Esophagus squamous epithelium (tissue), 4 donors: ENCODE data around the gene ARSJ.

ENCODE experiments used
- POLR2A ChIP-seq, 4 donors: fragments of 450-650 bp; IDR thresholded peaks; one replicate each; pipeline ENCODE4 v1.6.1; 2017; ENCODE audit warnings: antibody characterized with exemption in 4 of 4, mild to moderate bottlenecking in 4 of 4, moderate library complexity in 3 of 4
- TF ChIP-seq, protein P1 (sequence below), 6 experiments: fragments of 450-650 bp in 4 of 6; fragments of 200-600 bp in 2 of 6; sonication (generic) in 2 of 6; IDR thresholded peaks; one replicate each; pipeline ENCODE4 v1.5.1; 2016 to 2019; ENCODE audit warnings: antibody characterized with exemption in 6 of 6, mild to moderate bottlenecking in 4 of 6, moderate library complexity in 4 of 6

- TF ChIP-seq, protein P1, sequence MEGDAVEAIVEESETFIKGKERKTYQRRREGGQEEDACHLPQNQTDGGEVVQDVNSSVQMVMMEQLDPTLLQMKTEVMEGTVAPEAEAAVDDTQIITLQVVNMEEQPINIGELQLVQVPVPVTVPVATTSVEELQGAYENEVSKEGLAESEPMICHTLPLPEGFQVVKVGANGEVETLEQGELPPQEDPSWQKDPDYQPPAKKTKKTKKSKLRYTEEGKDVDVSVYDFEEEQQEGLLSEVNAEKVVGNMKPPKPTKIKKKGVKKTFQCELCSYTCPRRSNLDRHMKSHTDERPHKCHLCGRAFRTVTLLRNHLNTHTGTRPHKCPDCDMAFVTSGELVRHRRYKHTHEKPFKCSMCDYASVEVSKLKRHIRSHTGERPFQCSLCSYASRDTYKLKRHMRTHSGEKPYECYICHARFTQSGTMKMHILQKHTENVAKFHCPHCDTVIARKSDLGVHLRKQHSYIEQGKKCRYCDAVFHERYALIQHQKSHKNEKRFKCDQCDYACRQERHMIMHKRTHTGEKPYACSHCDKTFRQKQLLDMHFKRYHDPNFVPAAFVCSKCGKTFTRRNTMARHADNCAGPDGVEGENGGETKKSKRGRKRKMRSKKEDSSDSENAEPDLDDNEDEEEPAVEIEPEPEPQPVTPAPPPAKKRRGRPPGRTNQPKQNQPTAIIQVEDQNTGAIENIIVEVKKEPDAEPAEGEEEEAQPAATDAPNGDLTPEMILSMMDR (IDR thresholded peaks at IDR 0.05) = no peak
- no peak for TF ChIP-seq POLR2A (IDR thresholded peaks at IDR 0.05)
Observed at GRCh38 chr4:113971706-113972360, 7.6 kb downstream of the ARSJ start.
